B cell (primary cell): ENCODE results near the gene TRAF4.
"Not testable (repeated sequence)": the region's sequence is repeated elsewhere in the genome, so short reads cannot be mapped to it uniquely, and the experiment has no call there.

Experiments
- EZH2 ChIP-seq: IDR thresholded peaks from 2 replicates; pipeline ENCODE4 v1.6.1; 2012; ENCODE audit warnings: borderline replicate concordance, low read depth, mild to moderate bottlenecking, moderate library complexity, low read length; ENCODE audit not compliant: insufficient read depth, poor library complexity, severe bottlenecking
- TF ChIP-seq, protein P1 (sequence below): fragments of 200-600 bp; IDR thresholded peaks from one replicate; pipeline ENCODE4 v1.8.0; 2022; ENCODE audit warnings: antibody characterized with exemption, mild to moderate bottlenecking

DNA sequence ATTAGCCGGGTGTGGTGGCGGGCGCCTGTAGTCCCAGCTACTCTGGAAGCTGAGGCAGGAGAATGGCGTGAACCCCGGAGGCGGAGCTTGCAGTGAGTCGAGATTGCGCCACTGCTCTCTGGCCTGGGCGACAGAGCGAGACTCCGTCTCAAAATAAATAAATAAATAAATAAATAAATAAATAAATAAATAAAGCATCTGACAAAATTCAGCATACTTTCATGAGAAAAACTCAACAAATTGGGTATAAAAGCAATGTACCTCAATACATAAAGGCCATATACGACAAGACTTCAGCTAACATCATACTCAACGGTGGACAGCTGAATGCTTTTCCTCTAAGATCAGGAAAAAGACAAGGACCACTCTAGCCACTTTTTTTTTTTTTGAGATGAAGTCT is 35.8 kb downstream of the TRAF4 start:
- TF ChIP-seq, protein P1, sequence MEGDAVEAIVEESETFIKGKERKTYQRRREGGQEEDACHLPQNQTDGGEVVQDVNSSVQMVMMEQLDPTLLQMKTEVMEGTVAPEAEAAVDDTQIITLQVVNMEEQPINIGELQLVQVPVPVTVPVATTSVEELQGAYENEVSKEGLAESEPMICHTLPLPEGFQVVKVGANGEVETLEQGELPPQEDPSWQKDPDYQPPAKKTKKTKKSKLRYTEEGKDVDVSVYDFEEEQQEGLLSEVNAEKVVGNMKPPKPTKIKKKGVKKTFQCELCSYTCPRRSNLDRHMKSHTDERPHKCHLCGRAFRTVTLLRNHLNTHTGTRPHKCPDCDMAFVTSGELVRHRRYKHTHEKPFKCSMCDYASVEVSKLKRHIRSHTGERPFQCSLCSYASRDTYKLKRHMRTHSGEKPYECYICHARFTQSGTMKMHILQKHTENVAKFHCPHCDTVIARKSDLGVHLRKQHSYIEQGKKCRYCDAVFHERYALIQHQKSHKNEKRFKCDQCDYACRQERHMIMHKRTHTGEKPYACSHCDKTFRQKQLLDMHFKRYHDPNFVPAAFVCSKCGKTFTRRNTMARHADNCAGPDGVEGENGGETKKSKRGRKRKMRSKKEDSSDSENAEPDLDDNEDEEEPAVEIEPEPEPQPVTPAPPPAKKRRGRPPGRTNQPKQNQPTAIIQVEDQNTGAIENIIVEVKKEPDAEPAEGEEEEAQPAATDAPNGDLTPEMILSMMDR = not testable (repeated sequence)
- not testable (repeated sequence) for TF ChIP-seq EZH2
